Mammary epithelial cell (primary cell): ENCODE results near the gene MPZ.

Source experiments
- CTCF ChIP-seq, 2 donors: IDR thresholded peaks in 1 of 2; conservative IDR thresholded peaks in 1 of 2; 2 replicates each; pipeline ENCODE4 v1.5.1; 2011 to 2012; ENCODE audit warnings: inconsistent platforms in 2 of 2, low read length in 2 of 2, mild to moderate bottlenecking in 2 of 2, control low read depth in 1 of 2, low read depth in 1 of 2; ENCODE audit not compliant: insufficient read depth in 1 of 2; ENCODE audit errors: extremely low read depth in 1 of 2
- EZH2 ChIP-seq: IDR thresholded peaks from 2 replicates; pipeline ENCODE4 v1.6.1; 2012; ENCODE audit warnings: low read length, inconsistent platforms, borderline replicate concordance

- TF ChIP-seq CTCF (conservative IDR thresholded peaks at IDR 0.05 in 1 of 2, IDR thresholded peaks at IDR 0.05 in 1 of 2; ENCODE audit: extremely low read depth in 1 of 2, insufficient read depth in 1 of 2, low read depth in 1 of 2, low read length in 2 of 2) (no peak), EZH2 (no peak)
Observed at GRCh38 chr1:161335796-161336195, 26.0 kb upstream of the MPZ start.
